ENCODE data around the gene WSCD2.

DNA sequence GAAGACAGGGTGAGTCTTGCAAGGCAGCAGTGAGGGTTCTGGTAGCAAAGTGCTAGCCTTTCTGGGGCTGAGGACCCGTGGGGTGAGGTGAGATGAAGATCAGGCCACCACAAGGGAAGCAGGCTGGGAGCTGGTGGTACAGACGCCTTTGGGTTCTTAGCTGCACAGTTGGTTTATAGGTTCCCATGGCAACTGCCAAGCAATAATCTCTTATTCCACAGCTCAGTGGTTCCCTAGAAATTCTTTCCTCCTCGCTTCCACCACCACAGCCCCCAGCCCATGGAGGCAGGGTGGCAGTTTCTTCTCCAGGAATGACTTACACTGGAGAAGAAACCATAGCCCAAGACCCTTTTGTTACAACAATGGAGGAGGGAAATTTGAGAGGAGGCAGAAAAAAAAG lies 127.9 kb downstream of the WSCD2 start:
- no peak for TF ChIP-seq EZH2phosphoT487 (IDR thresholded peaks at IDR 0.05; ENCODE audit: insufficient read depth, low read depth)
- no peak for TF ChIP-seq EZH2 (IDR thresholded peaks at IDR 0.05; ENCODE audit: insufficient read depth, poor library complexity, severe bottlenecking)
